Measurements from ENCODE around the gene ARHGAP15.
A peak's percentile ranks its signal among the peaks of the same experiment; 100 is the strongest.

ARHGAP15 gene

GRCh38 chr2:143192716-143193115, 63.5 kb downstream of the ARHGAP15 start:
- no peak overlapping the region for H4K8ac ChIP-seq (ENCODE audit: low read depth, low read length)
- H2BK15ac ChIP-seq (ENCODE audit: low read length): no peak overlapping the region
- no peak overlapping the region for H3K4ac ChIP-seq (ENCODE audit: low read length)
- no peak overlapping the region for H4K91ac ChIP-seq (ENCODE audit: low read depth, low read length, poor library complexity)
- WGBS, 2 donors (ENCODE audit: extremely low coverage in 2 of 2, insufficient read length in 2 of 2, insufficient replicate concordance in 1 of 2): no CpG with 5 or more reads among the region's 1 CpG
- no peak overlapping the region for H3K18ac ChIP-seq (ENCODE audit: low read length)
- H3K4me2 ChIP-seq (ENCODE audit: insufficient read depth, low read length, poor library complexity, severe bottlenecking): no peak overlapping the region
- H3K4me1 ChIP-seq (ENCODE audit: control insufficient read depth in 2 of 2, insufficient read depth in 1 of 2, low read depth in 1 of 2, low read length in 2 of 2): no peaks in the 10 kb centered on the region
- H2AK5ac ChIP-seq (ENCODE audit: low read depth, low read length): no peak overlapping the region
- no peak overlapping the region for H3K27ac ChIP-seq (replicated peaks; ENCODE audit: low read length)
- H2BK5ac ChIP-seq (ENCODE audit: low read length): no peak overlapping the region
- no peaks in the 10 kb centered on the region for H3K27me3 ChIP-seq (ENCODE audit: control insufficient read depth in 3 of 3, insufficient read depth in 3 of 3, low read depth in 1 of 3, low read length in 3 of 3)
- H2BK12ac ChIP-seq (ENCODE audit: low read length): no peak overlapping the region
- no peaks in the 10 kb centered on the region for H3K79me1 ChIP-seq (ENCODE audit: low read depth, low read length)
- DNase-seq (ENCODE audit: low spot score): no peak
- H3K4me3 ChIP-seq (ENCODE audit: low read length in 2 of 2): no peak overlapping the region
- no peaks in the 10 kb centered on the region for H3K9me3 ChIP-seq (replicated peaks in 1 of 2; ENCODE audit: control insufficient read depth in 2 of 2, insufficient read depth in 1 of 2, low read depth in 1 of 2, low read length in 2 of 2)
- H3K9ac ChIP-seq (ENCODE audit: low read depth, low read length, poor library complexity): no peak overlapping the region
- no peak overlapping the region for H3K14ac ChIP-seq (ENCODE audit: low read length)
- no peak overlapping the region for H2BK120ac ChIP-seq (ENCODE audit: low read depth, low read length)
- no peak overlapping the region for H3K23ac ChIP-seq (ENCODE audit: low read depth, low read length, poor library complexity)
- no peak overlapping the region for H2AFZ ChIP-seq (ENCODE audit: low read length)
- H3K36me3 ChIP-seq (replicated peaks in 1 of 2; ENCODE audit: control insufficient read depth in 2 of 2, insufficient read depth in 2 of 2, low read length in 2 of 2): no peaks in the 10 kb centered on the region

GRCh38 chr2:143193121-143193520, 63.9 kb downstream of the ARHGAP15 start:
- H2AFZ ChIP-seq (ENCODE audit: low read length): no peak overlapping the region
- H3K79me1 ChIP-seq (ENCODE audit: low read depth, low read length): no peaks in the 10 kb centered on the region
- no peak overlapping the region for H2AK5ac ChIP-seq (ENCODE audit: low read depth, low read length)
- no peak overlapping the region for H3K14ac ChIP-seq (ENCODE audit: low read length)
- H2BK12ac ChIP-seq (ENCODE audit: low read length): no peak overlapping the region
- no CpG with 5 or more reads among the region's 5 CpGs for WGBS, 2 donors (ENCODE audit: extremely low coverage in 2 of 2, insufficient read length in 2 of 2, insufficient replicate concordance in 1 of 2)
- H3K4me3 ChIP-seq (ENCODE audit: low read length in 2 of 2): no peak overlapping the region
- H3K23ac ChIP-seq (ENCODE audit: low read depth, low read length, poor library complexity): no peak overlapping the region
- no peaks in the 10 kb centered on the region for H3K4me1 ChIP-seq (ENCODE audit: control insufficient read depth in 2 of 2, insufficient read depth in 1 of 2, low read depth in 1 of 2, low read length in 2 of 2)
- H3K4me2 ChIP-seq (ENCODE audit: insufficient read depth, low read length, poor library complexity, severe bottlenecking): no peak overlapping the region
- no peak overlapping the region for H3K27ac ChIP-seq (replicated peaks; ENCODE audit: low read length)
- no peak overlapping the region for H3K18ac ChIP-seq (ENCODE audit: low read length)
- H2BK120ac ChIP-seq (ENCODE audit: low read depth, low read length): no peak overlapping the region
- no peak for DNase-seq (ENCODE audit: low spot score)
- H3K4ac ChIP-seq (ENCODE audit: low read length): no peak overlapping the region
- H4K8ac ChIP-seq (ENCODE audit: low read depth, low read length): no peak overlapping the region
- H3K27me3 ChIP-seq (ENCODE audit: control insufficient read depth in 3 of 3, insufficient read depth in 3 of 3, low read depth in 1 of 3, low read length in 3 of 3): no peaks in the 10 kb centered on the region
- no peaks in the 10 kb centered on the region for H3K36me3 ChIP-seq (replicated peaks in 1 of 2; ENCODE audit: control insufficient read depth in 2 of 2, insufficient read depth in 2 of 2, low read length in 2 of 2)
- no peak overlapping the region for H2BK15ac ChIP-seq (ENCODE audit: low read length)
- no peak overlapping the region for H3K9ac ChIP-seq (ENCODE audit: low read depth, low read length, poor library complexity)
- no peak overlapping the region for H4K91ac ChIP-seq (ENCODE audit: low read depth, low read length, poor library complexity)
- no peaks in the 10 kb centered on the region for H3K9me3 ChIP-seq (replicated peaks in 1 of 2; ENCODE audit: control insufficient read depth in 2 of 2, insufficient read depth in 1 of 2, low read depth in 1 of 2, low read length in 2 of 2)
- H2BK5ac ChIP-seq (ENCODE audit: low read length): no peak overlapping the region

GRCh38 chr2:143195511-143195910, 66.3 kb downstream of the ARHGAP15 start:
- H3K27ac ChIP-seq (replicated peaks; ENCODE audit: low read length): no peak overlapping the region
- H3K4me3 ChIP-seq (ENCODE audit: low read length in 2 of 2): no peak overlapping the region
- no peak overlapping the region for H3K14ac ChIP-seq (ENCODE audit: low read length)
- H4K91ac ChIP-seq (ENCODE audit: low read depth, low read length, poor library complexity): no peak overlapping the region
- H3K4me1 ChIP-seq (ENCODE audit: control insufficient read depth in 2 of 2, insufficient read depth in 1 of 2, low read depth in 1 of 2, low read length in 2 of 2): no peaks in the 10 kb centered on the region
- no peak overlapping the region for H2BK5ac ChIP-seq (ENCODE audit: low read length)
- no peaks in the 10 kb centered on the region for H3K79me1 ChIP-seq (ENCODE audit: low read depth, low read length)
- H3K27me3 ChIP-seq (ENCODE audit: control insufficient read depth in 3 of 3, insufficient read depth in 3 of 3, low read depth in 1 of 3, low read length in 3 of 3): no peaks in the 10 kb centered on the region
- no peak for DNase-seq (ENCODE audit: low spot score)
- no peaks in the 10 kb centered on the region for H3K9me3 ChIP-seq (replicated peaks in 1 of 2; ENCODE audit: control insufficient read depth in 2 of 2, insufficient read depth in 1 of 2, low read depth in 1 of 2, low read length in 2 of 2)
- H3K23ac ChIP-seq (ENCODE audit: low read depth, low read length, poor library complexity): no peak overlapping the region
- no peak overlapping the region for H2AFZ ChIP-seq (ENCODE audit: low read length)
- H3K9ac ChIP-seq (ENCODE audit: low read depth, low read length, poor library complexity): no peak overlapping the region
- no peak overlapping the region for H4K8ac ChIP-seq (ENCODE audit: low read depth, low read length)
- no peak overlapping the region for H2BK15ac ChIP-seq (ENCODE audit: low read length)
- no CpG with 5 or more reads among the region's 4 CpGs for WGBS, 2 donors (ENCODE audit: extremely low coverage in 2 of 2, insufficient read length in 2 of 2, insufficient replicate concordance in 1 of 2)
- no peak overlapping the region for H2BK12ac ChIP-seq (ENCODE audit: low read length)
- H2AK5ac ChIP-seq (ENCODE audit: low read depth, low read length): no peak overlapping the region
- no peak overlapping the region for H3K4me2 ChIP-seq (ENCODE audit: insufficient read depth, low read length, poor library complexity, severe bottlenecking)
- no peak overlapping the region for H2BK120ac ChIP-seq (ENCODE audit: low read depth, low read length)
- no peak overlapping the region for H3K4ac ChIP-seq (ENCODE audit: low read length)
- H3K18ac ChIP-seq (ENCODE audit: low read length): no peak overlapping the region
- no peaks in the 10 kb centered on the region for H3K36me3 ChIP-seq (replicated peaks in 1 of 2; ENCODE audit: control insufficient read depth in 2 of 2, insufficient read depth in 2 of 2, low read length in 2 of 2)

GRCh38 chr2:143204062-143204461, 74.8 kb downstream of the ARHGAP15 start:
- no peak for DNase-seq (ENCODE audit: low spot score)
- no peaks in the 10 kb centered on the region for H3K4me1 ChIP-seq (ENCODE audit: control insufficient read depth in 2 of 2, insufficient read depth in 1 of 2, low read depth in 1 of 2, low read length in 2 of 2)
- no peak overlapping the region for H3K14ac ChIP-seq (ENCODE audit: low read length)
- no peak overlapping the region for H3K4me2 ChIP-seq (ENCODE audit: insufficient read depth, low read length, poor library complexity, severe bottlenecking)
- H3K36me3 ChIP-seq (replicated peaks in 1 of 2; ENCODE audit: control insufficient read depth in 2 of 2, insufficient read depth in 2 of 2, low read length in 2 of 2): no peaks in the 10 kb centered on the region
- no peak overlapping the region for H4K8ac ChIP-seq (ENCODE audit: low read depth, low read length)
- H2AFZ ChIP-seq (ENCODE audit: low read length): peak overlapping the region; percentile 17
- H2BK12ac ChIP-seq (ENCODE audit: low read length): no peak overlapping the region
- no peak overlapping the region for H4K91ac ChIP-seq (ENCODE audit: low read depth, low read length, poor library complexity)
- no peak overlapping the region for H3K9ac ChIP-seq (ENCODE audit: low read depth, low read length, poor library complexity)
- no peak overlapping the region for H3K23ac ChIP-seq (ENCODE audit: low read depth, low read length, poor library complexity)
- H2AK5ac ChIP-seq (ENCODE audit: low read depth, low read length): no peak overlapping the region
- no peak overlapping the region for H3K4me3 ChIP-seq (ENCODE audit: low read length in 2 of 2)
- no peak overlapping the region for H2BK5ac ChIP-seq (ENCODE audit: low read length)
- no peaks in the 10 kb centered on the region for H3K79me1 ChIP-seq (ENCODE audit: low read depth, low read length)
- H3K9me3 ChIP-seq (replicated peaks in 1 of 2; ENCODE audit: control insufficient read depth in 2 of 2, insufficient read depth in 1 of 2, low read depth in 1 of 2, low read length in 2 of 2): no peaks in the 10 kb centered on the region
- no peaks in the 10 kb centered on the region for H3K27me3 ChIP-seq (ENCODE audit: control insufficient read depth in 3 of 3, insufficient read depth in 3 of 3, low read depth in 1 of 3, low read length in 3 of 3)
- H3K27ac ChIP-seq (replicated peaks; ENCODE audit: low read length): no peak overlapping the region
- H2BK15ac ChIP-seq (ENCODE audit: low read length): no peak overlapping the region
- WGBS, 2 donors (ENCODE audit: extremely low coverage in 2 of 2, insufficient read length in 2 of 2, insufficient replicate concordance in 1 of 2): no CpG with 5 or more reads among the region's 4 CpGs
- H3K4ac ChIP-seq (ENCODE audit: low read length): no peak overlapping the region
- H2BK120ac ChIP-seq (ENCODE audit: low read depth, low read length): no peak overlapping the region
- no peak overlapping the region for H3K18ac ChIP-seq (ENCODE audit: low read length)
